ENCODE data around the gene SCYL1. TPM values are rescaled to one million over a fixed set of nuclear protein-coding genes. Genes with fewer than 3 reads are reported as not detected.

Gene SCYL1
- total RNA-seq, 1 experiment from 2014 or later = 66.6 TPM

DNA sequence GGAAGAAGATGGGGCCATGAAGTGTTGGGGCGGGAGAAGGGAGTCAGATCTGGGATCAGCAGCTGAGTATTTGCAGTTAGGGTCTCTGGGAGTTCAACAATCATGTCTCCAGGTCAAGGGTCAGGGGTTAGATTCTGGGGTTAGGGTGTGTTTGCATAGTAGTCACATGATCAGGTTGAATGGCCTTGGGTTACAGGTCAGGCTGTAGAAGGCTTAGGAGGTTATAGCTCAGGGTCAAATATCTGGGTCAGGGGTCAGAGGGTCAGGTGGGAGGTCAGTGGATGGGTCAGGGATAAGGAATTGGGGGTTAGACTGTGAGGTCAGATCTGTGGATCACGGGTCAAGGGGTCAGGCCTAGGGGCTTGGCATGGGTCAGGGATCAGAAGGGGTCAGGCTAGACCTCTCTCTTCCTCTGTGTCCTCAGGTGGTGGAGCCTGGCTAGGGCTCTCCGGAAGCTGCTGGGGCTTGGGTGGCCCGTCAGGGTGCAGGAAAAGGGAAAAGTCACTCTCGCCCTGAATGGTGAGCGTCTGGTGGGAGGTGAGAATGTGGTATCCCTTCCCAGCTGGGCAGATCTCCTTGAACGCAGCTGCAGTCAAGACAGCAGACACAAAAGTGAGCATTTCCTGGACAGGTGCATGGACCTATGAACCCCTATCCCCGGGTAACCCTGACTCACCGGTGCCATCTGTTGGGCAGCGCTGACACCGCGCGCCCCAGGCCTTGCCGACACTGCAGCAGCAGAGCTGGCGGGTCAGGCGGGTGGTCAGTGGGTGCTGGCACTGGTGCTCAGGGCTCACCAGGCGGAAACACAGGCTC, 26.9 kb downstream of the SCYL1 start:
- peak; percentile 40 for DNase-seq (ENCODE audit: low read depth)

GRCh38 chr11:65552388-65552951, 27.6 kb downstream of the SCYL1 start:
- no peak for DNase-seq (ENCODE audit: low read depth)

DNA sequence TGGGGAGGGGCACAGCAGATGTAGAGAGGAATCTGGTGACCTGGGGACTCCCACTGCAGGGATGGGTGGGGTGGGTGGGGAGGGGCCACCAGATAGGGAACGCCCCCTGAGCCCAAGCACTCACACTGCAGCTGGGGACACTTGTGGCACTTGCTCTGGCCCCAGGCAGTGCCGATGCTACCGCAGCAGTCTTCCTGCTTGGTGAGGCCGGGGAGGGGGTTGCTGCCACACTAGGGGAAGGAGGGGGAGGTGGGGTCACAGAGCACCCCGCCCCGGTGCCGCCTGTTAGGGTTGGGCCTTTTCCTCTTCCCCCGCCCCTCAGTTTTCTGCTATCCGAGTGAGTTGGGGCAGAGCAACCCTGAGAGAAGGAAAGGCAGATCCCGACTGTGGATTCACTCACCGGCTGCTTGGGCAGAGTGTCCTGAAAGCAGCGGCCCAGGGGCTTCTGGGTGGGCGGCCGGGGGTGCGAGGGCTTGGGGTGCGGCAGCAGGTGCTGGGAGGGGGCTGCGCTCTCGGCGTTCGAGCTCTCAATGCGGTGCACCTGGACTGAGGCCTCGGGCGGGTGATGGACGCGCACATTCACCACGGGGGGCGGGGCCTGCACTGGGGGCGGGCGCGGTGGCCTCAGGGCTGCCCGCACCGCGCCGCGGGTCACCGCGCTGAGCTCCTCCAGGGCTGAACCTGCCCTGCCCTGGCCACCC, 28.6 kb downstream of the SCYL1 start:
- no peak for DNase-seq (ENCODE audit: low read depth)

GRCh38 chr11:65554057-65554818, 29.4 kb downstream of the SCYL1 start:
- DNase-seq (ENCODE audit: low read depth) = no peak

DNA sequence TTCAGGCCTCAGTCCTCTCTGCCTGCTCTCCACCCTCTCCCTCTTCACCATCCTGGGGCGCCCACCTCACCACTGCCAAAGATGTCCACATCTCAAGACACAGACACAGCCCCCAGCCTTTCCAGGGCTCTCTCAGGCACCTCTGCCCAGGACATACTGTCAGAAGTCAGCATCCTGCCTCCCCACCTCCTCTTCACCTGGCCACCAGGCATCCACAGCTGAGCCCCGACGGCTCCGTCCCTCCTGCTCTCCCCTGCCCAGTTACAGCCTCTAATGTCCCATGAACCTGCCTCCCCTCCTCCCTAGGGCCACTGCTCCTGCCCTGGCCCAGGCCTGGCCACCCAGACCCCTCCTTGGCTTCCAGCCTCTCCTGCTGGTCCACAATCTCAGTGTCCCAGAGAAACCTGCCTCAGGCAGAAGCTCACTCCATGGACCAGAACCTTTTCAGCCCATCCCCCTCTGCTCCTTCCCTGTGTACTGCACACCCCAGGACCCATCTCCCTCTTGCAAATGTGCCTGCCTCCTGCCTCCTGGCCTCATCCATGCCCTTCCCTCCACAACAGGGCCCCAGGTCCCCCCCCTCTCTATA, 30.1 kb downstream of the SCYL1 start:
- DNase-seq (ENCODE audit: low read depth) = no peak

- DNase-seq (ENCODE audit: low read depth) = peak; percentile 97
Measured at GRCh38 chr11:65555693-65556231, 30.9 kb downstream of the SCYL1 start.

- DNase-seq (ENCODE audit: low read depth) = no peak
Measured at GRCh38 chr11:65556470-65557279, 31.8 kb downstream of the SCYL1 start.

DNA sequence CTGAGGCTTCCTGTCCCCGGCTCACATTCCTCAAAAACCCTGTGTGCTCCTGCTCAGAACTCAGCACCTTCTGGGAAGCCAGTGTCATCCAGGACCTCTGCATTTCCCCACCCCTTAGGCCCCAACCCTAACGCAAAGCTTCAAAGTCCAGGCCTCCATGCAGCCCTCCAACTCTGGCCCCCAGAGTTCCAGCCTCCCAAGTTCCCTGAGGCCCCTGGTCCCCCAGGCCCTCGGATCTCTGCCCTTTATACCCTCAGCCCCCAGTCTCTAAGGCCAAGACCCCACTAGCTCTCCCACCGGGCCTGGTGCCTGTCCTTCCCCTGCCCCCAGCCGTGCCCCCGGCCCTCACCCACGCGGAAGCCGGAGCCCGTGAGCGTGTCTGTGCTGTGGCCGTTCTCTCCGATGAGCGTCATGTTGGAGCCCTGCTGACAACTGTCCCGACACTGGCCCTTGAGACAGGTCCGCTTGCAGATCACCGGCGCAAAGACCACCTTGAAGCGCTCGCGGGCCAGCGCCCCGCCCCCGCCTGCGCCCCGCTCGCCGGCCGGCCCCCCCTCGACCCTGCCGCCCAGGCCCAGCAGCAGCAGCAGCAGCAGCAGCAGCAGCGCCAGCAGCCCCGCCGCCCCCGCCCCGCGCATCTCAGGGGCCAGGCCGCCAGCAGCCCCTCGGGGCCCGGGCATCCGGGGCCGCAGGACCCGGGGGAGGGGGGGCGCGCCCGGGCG, 32.6 kb downstream of the SCYL1 start:
- DNase-seq (ENCODE audit: low read depth) = no peak

DNA sequence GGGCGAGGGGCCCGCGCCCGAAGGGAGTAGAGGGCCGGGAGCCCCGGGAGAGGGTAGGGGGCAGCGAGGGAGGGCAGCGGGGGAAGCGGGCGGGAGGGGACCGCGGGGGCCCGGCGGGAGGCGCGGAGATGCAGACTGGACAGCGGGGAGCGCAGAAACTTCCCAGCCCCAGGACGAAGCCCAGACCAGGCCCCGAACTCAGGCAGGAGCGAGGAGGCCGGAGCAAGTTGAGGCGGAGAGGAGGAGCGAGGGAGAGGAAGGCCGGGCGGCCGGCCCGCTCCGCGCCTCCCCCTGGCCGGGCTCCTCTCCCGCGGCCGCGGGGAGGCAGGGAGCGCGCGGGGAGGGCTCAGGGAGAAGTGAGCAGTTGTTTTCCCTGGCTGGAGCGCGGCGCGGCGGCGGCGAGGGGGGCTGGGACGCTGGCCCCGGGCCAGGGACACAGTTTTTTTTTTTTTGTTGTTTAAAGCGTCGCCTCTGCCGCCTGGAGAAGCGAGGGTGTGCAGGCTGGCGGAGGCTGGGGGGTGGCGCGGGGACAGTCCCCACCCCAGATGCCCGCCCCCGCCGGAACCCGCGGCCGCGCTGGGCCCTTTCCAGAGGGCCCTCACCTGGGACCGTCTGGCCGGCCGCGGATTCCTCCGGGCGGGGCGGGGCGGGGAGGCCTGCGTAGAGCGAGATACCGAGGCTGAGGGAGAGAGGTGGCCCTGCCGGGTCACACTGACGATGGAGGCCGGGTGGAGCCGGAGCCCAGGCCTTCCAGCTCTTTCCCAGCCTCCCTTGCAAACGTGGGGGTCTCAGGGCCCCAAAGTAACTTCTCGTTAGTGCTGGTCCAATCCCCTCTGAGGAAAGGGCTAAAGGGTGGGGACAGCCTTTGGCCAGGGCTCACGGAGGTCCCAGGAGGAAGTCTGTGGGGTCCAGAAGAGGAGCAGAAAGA, 33.4 kb downstream of the SCYL1 start, which contains the start of gene LTBP3:
TSS of gene LTBP3 (minus strand) at position 358 of the 928 bp plus-strand sequence. CDS start 400 bp downstream, outside the sequence.
- DNase-seq (ENCODE audit: low read depth) = peak; percentile 79

DNA sequence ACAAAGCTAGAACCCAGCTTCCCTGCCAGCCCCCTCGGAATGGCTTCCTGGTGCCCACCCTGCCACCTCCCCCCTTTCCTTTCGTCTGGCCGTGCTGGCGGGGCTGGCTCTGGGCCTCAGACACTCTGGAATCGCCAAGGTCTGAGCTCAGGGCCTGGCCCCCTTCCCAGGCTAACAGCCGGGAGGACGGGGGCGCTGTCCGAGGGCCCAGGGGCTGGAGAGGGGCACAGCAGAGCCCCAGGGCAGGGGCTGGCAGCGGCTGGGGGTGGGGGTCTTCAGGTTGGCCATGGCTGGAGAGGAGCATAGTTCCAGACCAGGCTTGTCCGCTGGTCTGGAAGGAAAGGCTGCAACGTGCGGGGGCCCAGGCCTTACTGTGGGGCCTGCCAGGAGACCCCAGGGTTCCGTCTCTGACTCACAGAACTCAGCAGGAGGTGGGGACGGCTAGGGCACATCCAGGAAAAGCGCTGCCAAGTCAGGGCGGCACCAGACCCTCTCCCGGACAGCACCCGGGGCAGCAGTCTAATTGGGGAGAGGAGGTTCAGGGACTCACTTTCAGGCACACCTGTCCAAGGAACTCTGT, 34.1 kb downstream of the SCYL1 start:
- peak; percentile 64 for DNase-seq (ENCODE audit: low read depth)

GRCh38 chr11:65559535-65559934, 34.7 kb downstream of the SCYL1 start:
- no peak for DNase-seq (ENCODE audit: low read depth)

- DNase-seq (ENCODE audit: low read depth) = peak; percentile 95
Measured at GRCh38 chr11:65559951-65560537, 35.2 kb downstream of the SCYL1 start.

GRCh38 chr11:65560555-65561418, 35.9 kb downstream of the SCYL1 start:
- DNase-seq (ENCODE audit: low read depth) = peak; percentile 92

- DNase-seq (ENCODE audit: low read depth) = no peak
Measured at GRCh38 chr11:65562020-65562419, 37.1 kb downstream of the SCYL1 start.

DNA sequence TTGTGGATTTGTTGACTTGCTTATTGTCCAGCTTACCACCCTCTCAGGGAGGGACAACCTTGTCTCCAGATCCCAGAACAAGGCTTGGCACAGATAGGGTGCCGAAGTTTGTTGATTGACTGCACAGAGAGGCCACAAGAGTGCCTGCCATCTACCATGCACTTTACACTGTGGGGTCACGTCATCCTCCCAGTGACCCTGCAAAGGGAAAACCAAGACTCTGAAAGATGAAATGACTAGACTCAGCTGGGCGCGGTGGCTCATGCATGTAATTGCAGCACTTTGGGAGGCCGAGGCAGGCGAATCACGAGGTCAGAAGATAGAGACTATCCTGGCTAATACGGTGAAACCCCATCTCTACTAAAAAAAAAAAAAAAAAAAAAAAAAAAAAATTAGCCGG, 37.9 kb downstream of the SCYL1 start:
- no peak for DNase-seq (ENCODE audit: low read depth)

- no peak for DNase-seq (ENCODE audit: low read depth)
Measured at GRCh38 chr11:65563601-65564000, 38.7 kb downstream of the SCYL1 start.

Measured in HT1080 (cell line).